Nephron (organoid): ENCODE measurements around the gene PRSS16.

Experiments used
- H3K27ac Mint-ChIP-seq, 3 experiments: 2 replicates each; pipeline ENCODE4 v1.8.0; 2020; ENCODE audit warnings: mixed read lengths in 3 of 3, mild to moderate bottlenecking in 2 of 3, moderate library complexity in 1 of 3
- H3K27me3 Mint-ChIP-seq: 2 replicates; pipeline ENCODE4 v1.8.0; 2021; ENCODE audit warnings: low read depth, mild to moderate bottlenecking, moderate library complexity, mixed read lengths
- H3K36me3 Mint-ChIP-seq: 2 replicates; pipeline ENCODE4 v1.8.0; 2020; ENCODE audit warnings: low read depth, mixed read lengths
- H3K4me1 Mint-ChIP-seq: 2 replicates; pipeline ENCODE4 v1.8.0; 2020; ENCODE audit warnings: mixed read lengths
- H3K4me3 Mint-ChIP-seq, 3 experiments: 2 replicates each; pipeline ENCODE4 v1.8.0; 2020; ENCODE audit warnings: mild to moderate bottlenecking in 3 of 3, mixed read lengths in 3 of 3, moderate library complexity in 2 of 3
- H3K9me3 Mint-ChIP-seq: 2 replicates; pipeline ENCODE4 v1.8.0; 2020; ENCODE audit warnings: mixed read lengths
- CTCF ChIP-seq, 3 experiments: fragments of 200-600 bp; sonication (generic); IDR thresholded peaks; one replicate each; pipeline ENCODE4 v1.5.0; 2021; ENCODE audit warnings: antibody characterized with exemption in 3 of 3; ENCODE audit not compliant: unreplicated experiment in 3 of 3

The PRSS16 gene

GRCh38 chr6:27228963-27229477 lies 18.5 kb upstream of the PRSS16 start:
- H3K4me3 Mint-ChIP-seq: no peak overlapping the region

GRCh38 chr6:27230758-27231111 lies 16.8 kb upstream of the PRSS16 start:
- Mint-ChIP-seq H3K9me3 (peaks cover 2% of the 10 kb centered on the region), H3K36me3 (no peaks in the 10 kb centered on the region), H3K27ac (no peak overlapping the region), H3K27me3 (peaks cover 72% of the 10 kb centered on the region), H3K4me1 (no peaks in the 10 kb centered on the region), H3K4me3 (peak overlapping the region in 1 of 3 experiments; percentile 34)
- TF ChIP-seq CTCF (IDR thresholded peaks at IDR 0.05; ENCODE audit: unreplicated experiment in 3 of 3): no peak

More at GRCh38 chr6:27228963-27229477, 18.5 kb upstream of the PRSS16 start:
- Mint-ChIP-seq H3K27me3 (peaks cover 63% of the 10 kb centered on the region), H3K9me3 (peaks cover 2% of the 10 kb centered on the region), H3K4me1 (no peaks in the 10 kb centered on the region), H3K27ac (no peak overlapping the region), H3K36me3 (no peaks in the 10 kb centered on the region)
- no peak for TF ChIP-seq CTCF (IDR thresholded peaks at IDR 0.05; ENCODE audit: unreplicated experiment in 3 of 3)

GRCh38 chr6:27234576-27234975 lies 12.9 kb upstream of the PRSS16 start:
- TF ChIP-seq CTCF (IDR thresholded peaks at IDR 0.05; ENCODE audit: unreplicated experiment in 3 of 3): no peak

DNA sequence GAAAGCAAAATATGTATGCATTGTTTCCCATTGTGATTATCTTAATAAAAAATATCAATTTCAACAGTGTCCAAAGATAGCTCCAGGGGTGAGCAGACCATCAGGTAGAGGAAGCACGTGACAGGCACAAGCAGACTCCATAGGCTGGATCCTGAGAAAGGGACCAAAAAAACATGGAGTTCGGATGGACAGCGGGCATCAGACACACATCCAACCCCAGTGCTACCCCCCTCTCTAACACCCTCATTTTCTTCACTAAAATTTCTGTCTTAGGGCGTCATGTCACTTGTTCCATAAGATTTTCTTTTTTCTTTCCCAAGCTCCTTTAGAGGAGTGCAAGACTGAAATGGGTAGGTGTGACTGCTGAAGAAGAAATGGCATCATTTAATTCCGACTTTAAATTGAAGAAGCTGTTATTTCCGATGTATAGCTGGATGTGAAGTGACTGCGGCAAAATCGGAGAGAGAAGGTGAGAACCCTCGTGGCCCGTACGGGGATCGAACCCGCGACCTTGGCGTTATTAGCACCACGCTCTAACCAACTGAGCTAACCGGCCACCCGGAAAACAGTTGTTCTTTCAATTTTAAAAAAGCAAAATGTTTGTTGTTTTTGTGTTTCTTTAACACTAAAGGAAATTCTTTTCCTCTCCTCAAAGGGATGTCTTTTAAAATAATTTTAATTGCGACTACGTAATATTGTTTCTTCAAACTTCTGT lies 10.3 kb upstream of the PRSS16 start:
- H3K27me3 Mint-ChIP-seq: peaks cover 92% of the 10 kb centered on the region
- no peak for TF ChIP-seq CTCF (IDR thresholded peaks at IDR 0.05; ENCODE audit: unreplicated experiment in 3 of 3)
- peaks cover 10% of the 10 kb centered on the region for H3K9me3 Mint-ChIP-seq
- no peaks in the 10 kb centered on the region for H3K36me3 Mint-ChIP-seq
- H3K27ac Mint-ChIP-seq: no peak overlapping the region
- peaks cover 13% of the 10 kb centered on the region for H3K4me1 Mint-ChIP-seq
- H3K4me3 Mint-ChIP-seq: peak overlapping the region; percentile 73 to 80 (median 77)

More at GRCh38 chr6:27234576-27234975, 12.9 kb upstream of the PRSS16 start:
- peaks cover 10% of the 10 kb centered on the region for H3K9me3 Mint-ChIP-seq
- H3K36me3 Mint-ChIP-seq: no peaks in the 10 kb centered on the region
- H3K27me3 Mint-ChIP-seq: peaks cover 91% of the 10 kb centered on the region
- H3K4me3 Mint-ChIP-seq: peak overlapping the region; percentile 68 to 72 (median 71)
- H3K27ac Mint-ChIP-seq: no peak overlapping the region
- peaks cover 13% of the 10 kb centered on the region for H3K4me1 Mint-ChIP-seq

DNA sequence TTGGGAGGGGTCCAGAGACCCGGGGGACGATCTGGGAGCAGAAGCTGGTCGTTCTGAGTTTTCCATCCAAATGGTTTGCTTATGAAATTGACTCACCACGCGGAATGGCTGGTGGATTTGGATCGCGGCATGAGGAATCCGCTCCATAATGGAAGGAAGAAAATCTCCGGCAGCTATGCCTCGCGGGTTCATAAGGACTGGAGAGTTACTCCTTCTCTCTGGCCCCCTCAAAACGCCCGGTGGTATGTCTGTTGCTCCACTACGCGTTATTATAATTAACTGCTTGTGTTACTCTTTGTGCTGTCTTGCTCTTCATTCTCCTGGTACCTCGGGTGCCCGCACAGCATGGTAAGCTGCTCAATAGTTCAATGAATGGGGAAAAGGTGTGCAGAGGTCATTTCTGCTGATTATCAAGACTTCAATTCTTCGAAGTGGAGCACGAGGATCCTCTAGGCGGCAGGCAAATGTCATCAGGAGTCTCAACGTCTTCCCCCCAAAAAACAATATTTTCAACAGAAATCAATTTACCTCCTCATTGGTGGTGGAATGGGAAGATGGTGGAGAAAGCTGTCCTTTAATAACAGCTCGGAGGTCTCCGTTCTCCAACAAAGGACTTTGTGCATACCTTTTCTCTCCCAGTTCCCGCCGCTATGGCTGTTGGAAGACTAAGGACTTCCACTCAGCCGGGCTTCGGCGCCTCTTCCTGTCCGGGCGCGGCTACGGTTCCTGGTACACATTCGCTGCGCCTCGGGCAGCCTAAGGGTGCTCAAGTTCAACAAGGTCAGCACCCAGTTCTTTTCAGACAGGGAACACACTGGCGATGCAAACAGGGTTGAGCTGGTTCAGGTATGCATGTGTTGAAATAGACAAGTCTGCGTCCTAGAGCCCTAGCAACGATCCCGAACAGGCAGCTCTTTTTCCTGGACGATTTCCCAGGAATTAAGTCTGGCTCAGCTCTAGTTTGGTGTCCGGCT lies 9.2 kb upstream of the PRSS16 start:
- TF ChIP-seq CTCF (IDR thresholded peaks at IDR 0.05; ENCODE audit: unreplicated experiment in 3 of 3): no peak
- Mint-ChIP-seq H3K4me1 (peaks cover 13% of the 10 kb centered on the region), H3K9me3 (peaks cover 10% of the 10 kb centered on the region), H3K4me3 (peak overlapping the region; percentile 73 to 80 (median 77)), H3K27me3 (peaks cover 96% of the 10 kb centered on the region), H3K36me3 (no peaks in the 10 kb centered on the region), H3K27ac (no peak overlapping the region)
